ENCODE results near the gene HCRT.

The HCRT gene

GRCh38 chr17:42192189-42193126 is 7.2 kb upstream of the HCRT start:
- no peak overlapping the region for H3K4me3 ChIP-seq (ENCODE audit: low read depth, low read length)
- H3K36me3 ChIP-seq (ENCODE audit: control insufficient read depth, insufficient read depth, low read length): no peaks in the 10 kb centered on the region
- no peaks in the 10 kb centered on the region for H3K27me3 ChIP-seq (ENCODE audit: control insufficient read depth, insufficient read depth, low read length)
- TF ChIP-seq CTCF (IDR thresholded peaks at IDR 0.05): no peak
- no peak overlapping the region for H3K4me2 ChIP-seq (ENCODE audit: low read length)
- no peak overlapping the region for H3K9ac ChIP-seq
- H3K9me3 ChIP-seq (ENCODE audit: control insufficient read depth, low read length): no peaks in the 10 kb centered on the region
- H3K27ac ChIP-seq: no peak overlapping the region
- no peak overlapping the region for H2AFZ ChIP-seq
- no peaks in the 10 kb centered on the region for H3K79me2 ChIP-seq
- peaks cover 8% of the 10 kb centered on the region for H3K4me1 ChIP-seq

- Histone ChIP-seq H3K36me3 (ENCODE audit: control insufficient read depth, insufficient read depth, low read length) (no peaks in the 10 kb centered on the region), H3K79me2 (no peaks in the 10 kb centered on the region), H3K4me3 (ENCODE audit: low read depth, low read length) (no peak overlapping the region), H3K4me1 (peaks cover 8% of the 10 kb centered on the region), H3K9ac (no peak overlapping the region), H3K27ac (no peak overlapping the region), H3K9me3 (ENCODE audit: control insufficient read depth, low read length) (no peaks in the 10 kb centered on the region), H3K4me2 (ENCODE audit: low read length) (no peak overlapping the region), H3K27me3 (ENCODE audit: control insufficient read depth, insufficient read depth, low read length) (no peaks in the 10 kb centered on the region), H2AFZ (no peak overlapping the region)
- no peak for TF ChIP-seq CTCF (IDR thresholded peaks at IDR 0.05)
These were observed 6.0 kb upstream of the HCRT start for GRCh38 chr17:42191275-42191608.

- H3K27me3 ChIP-seq (ENCODE audit: control insufficient read depth, insufficient read depth, low read length): no peaks in the 10 kb centered on the region
- no peaks in the 10 kb centered on the region for H3K9me3 ChIP-seq (ENCODE audit: control insufficient read depth, low read length)
- no peak overlapping the region for H3K27ac ChIP-seq
- H3K36me3 ChIP-seq (ENCODE audit: control insufficient read depth, insufficient read depth, low read length): no peaks in the 10 kb centered on the region
- H3K4me1 ChIP-seq: peaks cover 8% of the 10 kb centered on the region
- TF ChIP-seq CTCF (IDR thresholded peaks at IDR 0.05): no peak
- H3K4me3 ChIP-seq (ENCODE audit: low read depth, low read length): no peak overlapping the region
- H2AFZ ChIP-seq: no peak overlapping the region
- no peak overlapping the region for H3K9ac ChIP-seq
- no peaks in the 10 kb centered on the region for H3K79me2 ChIP-seq
- no peak overlapping the region for H3K4me2 ChIP-seq (ENCODE audit: low read length)
These were observed 5.4 kb upstream of the HCRT start for GRCh38 chr17:42190491-42191274.

- no peak overlapping the region for H3K4me3 ChIP-seq (ENCODE audit: low read depth, low read length)
- H3K79me2 ChIP-seq: no peaks in the 10 kb centered on the region
- no peaks in the 10 kb centered on the region for H3K36me3 ChIP-seq (ENCODE audit: control insufficient read depth, insufficient read depth, low read length)
- no peaks in the 10 kb centered on the region for H3K9me3 ChIP-seq (ENCODE audit: control insufficient read depth, low read length)
- no peak overlapping the region for H3K9ac ChIP-seq
- no peak for TF ChIP-seq CTCF (IDR thresholded peaks at IDR 0.05)
- no peak overlapping the region for H2AFZ ChIP-seq
- no peaks in the 10 kb centered on the region for H3K27me3 ChIP-seq (ENCODE audit: control insufficient read depth, insufficient read depth, low read length)
- H3K4me2 ChIP-seq (ENCODE audit: low read length): no peak overlapping the region
- no peak overlapping the region for H3K27ac ChIP-seq
- H3K4me1 ChIP-seq: peaks cover 10% of the 10 kb centered on the region
These were observed 4.4 kb upstream of the HCRT start for GRCh38 chr17:42189651-42189965.

Data from parathyroid adenoma (tissue), 2 donors.